ENCODE data around the gene CADM2.

The CADM2 gene

DNA sequence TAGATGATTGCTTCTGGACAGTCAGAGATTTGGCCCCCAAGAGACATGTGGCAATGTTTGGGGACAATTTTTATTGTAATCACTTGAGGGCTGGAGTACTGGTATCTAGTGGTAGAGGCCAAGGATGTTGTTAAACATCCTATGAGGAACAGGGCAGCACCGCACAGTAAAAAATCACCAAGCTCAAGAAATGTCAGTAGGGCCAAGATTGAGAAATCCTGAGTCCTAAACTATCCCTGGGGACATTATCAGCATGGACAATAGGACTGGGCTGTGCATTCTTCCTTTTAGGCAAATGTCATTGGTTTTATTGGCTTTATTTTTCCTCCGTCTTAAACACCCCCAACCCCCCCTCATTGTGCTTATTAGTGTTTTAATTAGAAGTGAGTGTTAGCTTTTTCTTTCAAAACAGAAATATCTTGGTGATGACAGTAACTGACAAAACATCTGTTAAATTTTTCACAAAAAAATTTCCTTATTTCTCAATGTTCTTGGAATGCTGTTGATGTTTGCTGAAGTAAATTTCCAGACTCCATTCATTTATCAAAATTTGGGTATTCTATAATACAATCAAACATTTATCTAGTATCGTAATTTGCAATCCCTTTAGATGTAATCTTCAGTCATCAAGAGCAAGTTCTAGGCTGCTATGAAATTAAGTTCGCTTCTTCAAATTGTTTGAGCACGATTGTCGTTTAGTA is 1087.8 kb downstream of the CADM2 start:
- DNase-seq, result no peak

GRCh38 chr3:86047161-86047560 is 1088.4 kb downstream of the CADM2 start:
- no peak for DNase-seq

GRCh38 chr3:86051058-86051457 is 1092.3 kb downstream of the CADM2 start:
- DNase-seq, result peak; percentile 29

DNA sequence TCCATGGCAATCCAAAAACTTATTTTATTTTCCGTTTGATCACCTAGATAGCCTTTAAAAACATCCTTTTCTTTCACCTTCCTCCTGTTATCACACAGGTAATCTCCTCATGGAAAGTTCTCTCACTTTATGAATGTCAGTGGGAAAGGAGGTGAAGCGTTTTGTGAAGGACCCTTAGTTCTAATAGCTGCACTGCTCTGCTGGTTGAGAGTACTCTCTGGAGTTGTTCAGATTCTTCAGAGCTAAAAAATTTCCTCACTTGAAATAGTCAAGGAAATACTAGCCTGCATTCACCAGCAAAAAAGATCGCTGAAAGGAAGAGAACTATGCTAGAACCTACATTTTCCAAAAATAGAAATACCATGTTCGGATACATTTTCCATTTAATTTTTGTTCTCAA is 1097.2 kb downstream of the CADM2 start:
- DNase-seq, result no peak

GRCh38 chr3:86056962-86057361 is 1098.2 kb downstream of the CADM2 start:
- DNase-seq, result no peak

GRCh38 chr3:86073799-86074198 is 1115.0 kb downstream of the CADM2 start:
- DNase-seq, result no peak

DNA sequence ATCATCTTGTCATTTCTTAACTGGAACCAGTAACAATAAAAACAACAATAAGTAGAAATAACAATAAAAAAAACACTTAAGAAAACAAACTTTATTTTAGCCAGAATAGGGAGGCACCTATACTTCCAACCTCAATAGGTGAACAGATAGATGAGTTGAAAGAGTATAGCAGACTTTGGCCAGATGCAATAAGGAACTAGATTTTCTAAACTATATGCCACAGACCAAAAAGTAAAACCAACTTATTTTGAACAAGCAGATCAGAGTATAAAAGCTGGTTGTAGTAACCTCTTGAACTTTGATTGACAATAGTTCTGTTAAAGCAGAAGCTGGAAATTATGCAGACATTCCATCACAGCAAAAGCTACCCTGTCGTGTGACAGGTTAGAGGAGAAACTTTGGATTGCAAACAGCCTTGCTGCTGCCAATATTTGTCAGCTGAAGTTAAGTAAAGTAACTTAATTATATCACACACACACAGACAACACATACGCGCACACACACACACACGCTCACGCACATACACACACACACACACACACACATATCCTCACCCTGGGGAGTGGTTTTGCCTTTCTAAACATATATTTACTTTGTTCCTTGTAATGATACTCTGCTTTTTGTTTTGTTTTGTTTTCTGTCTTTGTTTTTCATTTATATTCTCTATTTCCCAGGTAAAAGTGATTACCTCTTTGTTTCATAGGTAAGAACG is 1128.5 kb downstream of the CADM2 start:
- DNase-seq, result no peak

DNA sequence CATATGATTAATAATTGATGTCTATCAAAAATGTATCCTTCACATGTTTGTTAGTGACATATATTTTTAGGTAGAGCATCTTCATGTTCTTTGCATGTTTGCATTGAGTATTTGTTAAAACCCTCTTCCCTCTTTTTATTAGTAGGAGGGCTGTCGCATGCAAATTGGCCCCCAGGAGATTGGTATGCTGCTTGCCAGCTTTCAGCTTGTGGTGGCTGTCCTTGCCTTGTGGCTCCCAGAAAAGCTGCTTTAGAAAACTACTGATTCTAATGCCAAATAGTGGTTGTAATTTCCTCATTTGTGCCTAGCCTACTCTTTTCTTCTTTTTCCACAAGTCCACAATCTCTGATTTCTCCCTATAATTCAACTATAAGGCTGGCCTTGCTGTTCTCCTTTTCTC is 1145.4 kb downstream of the CADM2 start:
- no peak for DNase-seq

DNA sequence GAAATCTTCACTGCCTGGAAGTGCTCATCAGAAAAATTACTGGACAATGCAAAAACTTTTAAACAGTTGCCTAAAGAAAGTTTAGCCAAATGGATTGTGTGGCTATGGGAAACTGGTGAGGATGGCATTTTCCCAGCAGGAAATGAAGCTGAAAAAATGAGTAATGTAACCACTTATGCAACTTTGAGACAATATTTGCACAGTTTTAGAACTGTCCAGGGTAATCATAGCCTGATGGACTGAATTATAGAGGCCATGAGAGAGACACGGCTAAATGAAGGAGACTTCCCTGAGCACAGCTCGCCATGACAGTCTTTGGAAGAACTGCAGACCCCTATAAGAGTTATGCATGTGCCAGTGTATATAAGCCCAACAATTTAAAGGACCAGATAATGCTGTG is 1150.6 kb downstream of the CADM2 start:
- no peak for DNase-seq
